PFSK-1 (cell line): ENCODE results near the gene PIGR.

Source experiments
- FOXP2 ChIP-seq: optimal IDR thresholded peaks from 2 replicates; pipeline ENCODE3; 2011; ENCODE audit warnings: borderline replicate concordance, control low read depth, inconsistent platforms; ENCODE audit not compliant: insufficient read depth; ENCODE audit errors: extremely low read length, extremely low read depth
- POLR2AphosphoS5 ChIP-seq: IDR thresholded peaks from 2 replicates; pipeline ENCODE4 v1.6.1; 2012; ENCODE audit warnings: low read depth, mild to moderate bottlenecking, control low read depth, low read length, moderate library complexity
- REST ChIP-seq, 2 experiments: IDR thresholded peaks; 2 replicates each; pipeline versions ENCODE4 v1.6.1 to v1.8.0; 2011 to 2012; ENCODE audit warnings: low read depth in 2 of 2, low read length in 2 of 2, control low read depth in 1 of 2, inconsistent platforms in 1 of 2, mild to moderate bottlenecking in 1 of 2, moderate library complexity in 1 of 2; ENCODE audit not compliant: insufficient read depth in 1 of 2
- SIN3A ChIP-seq: IDR thresholded peaks from 2 replicates; pipeline ENCODE4 v1.6.1; 2012; ENCODE audit warnings: mild to moderate bottlenecking, low read length, moderate library complexity, borderline replicate concordance; ENCODE audit not compliant: insufficient read depth
- TAF1 ChIP-seq: IDR thresholded peaks from 2 replicates; pipeline ENCODE4 v1.6.1; 2012; ENCODE audit warnings: low read length, control low read depth, borderline replicate concordance; ENCODE audit not compliant: insufficient read depth

The PIGR gene

GRCh38 chr1:206882555-206882954 is 63.7 kb downstream of the PIGR start:
- TF ChIP-seq SIN3A = no peak
- TF ChIP-seq TAF1 = no peak
- no peak for TF ChIP-seq POLR2AphosphoS5
- no peak for TF ChIP-seq REST (IDR thresholded peaks at IDR 0.05; ENCODE audit: insufficient read depth in 1 of 2, low read depth in 2 of 2, low read length in 2 of 2)
- TF ChIP-seq FOXP2 = no peak

GRCh38 chr1:206880314-206880713 is 66.0 kb downstream of the PIGR start:
- no peak for TF ChIP-seq REST (IDR thresholded peaks at IDR 0.05; ENCODE audit: insufficient read depth in 1 of 2, low read depth in 2 of 2, low read length in 2 of 2)
- no peak for TF ChIP-seq FOXP2
- TF ChIP-seq TAF1 = no peak
- TF ChIP-seq POLR2AphosphoS5 = no peak
- TF ChIP-seq SIN3A = no peak
